Measurements from ENCODE around the gene WRAP73.
"Not testable (repeated sequence)": the region's sequence is repeated elsewhere in the genome, so short reads cannot be mapped to it uniquely, and the experiment has no call there.

Gene WRAP73

DNA sequence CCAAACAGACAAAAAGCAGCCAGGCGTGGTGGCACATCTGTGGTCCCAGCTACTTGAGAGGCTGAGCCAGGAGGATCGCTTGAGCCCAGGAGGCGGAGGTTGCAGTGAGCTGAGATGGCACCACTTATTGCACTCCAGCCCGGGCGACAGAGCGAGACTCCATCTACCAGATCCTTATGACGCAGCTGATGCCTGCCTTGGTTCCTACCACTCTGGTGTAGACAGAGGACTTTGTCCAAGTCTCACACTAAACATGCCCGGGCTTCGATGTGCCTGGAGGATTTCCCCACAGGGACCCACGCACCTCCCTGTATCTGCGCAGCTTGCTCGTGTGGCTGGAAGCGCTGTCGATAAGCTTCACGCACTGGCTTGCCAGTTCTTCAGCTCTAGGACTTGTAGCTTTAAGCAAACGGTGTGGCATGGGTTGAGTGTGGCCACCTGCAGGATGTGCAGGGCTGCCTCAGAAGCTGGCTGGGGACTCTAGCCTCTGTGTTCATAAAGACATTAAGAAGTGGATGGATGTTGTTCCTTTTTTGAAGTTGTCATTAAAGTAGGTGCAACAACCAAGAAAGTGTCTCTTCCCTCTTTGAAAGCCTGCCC, 20.2 kb downstream of the WRAP73 start:
- DNase-seq = no peak

DNA sequence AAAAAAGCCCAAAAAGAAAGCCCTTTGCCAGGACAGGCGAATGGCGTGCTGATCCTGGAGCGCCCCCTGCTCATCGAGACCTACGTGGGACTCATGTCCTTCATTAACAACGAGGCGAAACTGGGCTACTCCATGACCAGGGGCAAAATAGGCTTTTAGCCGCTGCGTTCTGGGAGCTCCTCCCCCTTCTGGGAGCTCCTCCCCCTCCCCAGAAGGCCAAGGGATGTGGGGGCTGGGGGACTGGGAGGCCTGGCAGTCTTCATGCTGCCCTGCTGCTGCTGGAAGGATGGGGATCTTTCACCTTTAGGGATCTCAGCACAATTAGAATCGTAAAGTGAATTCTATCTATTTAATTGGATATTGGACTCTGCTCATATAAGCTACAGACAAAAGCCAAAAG, 21.5 kb downstream of the WRAP73 start:
- DNase-seq = no peak

DNA sequence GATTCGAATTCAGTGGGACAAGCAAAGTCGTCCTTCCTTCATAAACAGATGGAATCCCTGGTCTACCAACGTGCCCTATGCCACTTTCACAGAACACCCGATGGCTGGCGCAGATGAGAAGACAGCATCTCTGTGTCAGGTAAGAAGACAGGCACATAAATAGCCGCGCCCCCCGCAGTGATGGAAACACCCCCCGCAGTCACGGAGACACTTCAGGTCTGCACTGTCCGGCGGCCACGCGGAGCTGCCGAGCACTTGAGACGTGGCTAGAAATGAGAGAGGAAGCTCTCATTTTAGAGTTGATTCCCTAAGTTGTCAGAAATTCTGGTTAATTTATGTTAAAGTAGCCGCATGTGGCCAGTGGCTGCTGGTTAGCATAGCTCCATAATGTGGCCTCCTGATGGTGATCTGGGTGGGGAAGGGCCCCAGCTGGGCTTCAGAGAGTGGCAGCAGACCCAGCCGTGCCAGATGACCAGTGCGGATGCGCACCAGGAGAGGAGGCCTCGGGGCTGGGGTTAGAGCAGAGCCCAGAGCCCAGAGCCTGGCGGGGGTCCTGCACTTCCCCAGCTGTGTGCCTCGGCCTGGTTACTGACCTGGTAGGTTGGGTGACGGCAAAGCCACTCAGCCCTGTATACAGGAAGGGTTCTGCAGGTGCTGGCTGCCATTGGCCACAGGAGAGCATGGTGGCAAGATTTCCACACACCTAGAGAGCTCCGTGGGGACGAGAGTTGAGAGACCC, 22.2 kb downstream of the WRAP73 start:
- DNase-seq = no peak

DNA sequence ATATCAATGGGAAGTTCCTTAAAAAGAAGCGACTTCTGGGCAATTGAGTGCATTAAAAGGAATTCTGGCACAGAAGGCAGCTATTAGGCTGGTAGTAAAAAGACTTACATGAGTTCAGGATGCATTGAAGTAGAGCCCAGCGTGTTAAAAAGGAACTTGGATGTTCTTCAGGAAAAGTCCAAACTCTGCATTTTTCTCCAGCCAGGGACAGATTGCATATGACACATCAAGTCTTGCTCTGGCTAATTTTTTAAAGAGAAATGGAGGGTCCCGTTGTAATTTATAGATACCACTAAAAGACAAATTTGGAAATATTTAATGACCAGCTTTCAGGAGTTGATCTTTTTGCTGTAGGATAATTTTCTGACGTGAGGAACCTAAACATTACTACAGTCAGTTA, 23.9 kb downstream of the WRAP73 start:
- no peak for DNase-seq

DNA sequence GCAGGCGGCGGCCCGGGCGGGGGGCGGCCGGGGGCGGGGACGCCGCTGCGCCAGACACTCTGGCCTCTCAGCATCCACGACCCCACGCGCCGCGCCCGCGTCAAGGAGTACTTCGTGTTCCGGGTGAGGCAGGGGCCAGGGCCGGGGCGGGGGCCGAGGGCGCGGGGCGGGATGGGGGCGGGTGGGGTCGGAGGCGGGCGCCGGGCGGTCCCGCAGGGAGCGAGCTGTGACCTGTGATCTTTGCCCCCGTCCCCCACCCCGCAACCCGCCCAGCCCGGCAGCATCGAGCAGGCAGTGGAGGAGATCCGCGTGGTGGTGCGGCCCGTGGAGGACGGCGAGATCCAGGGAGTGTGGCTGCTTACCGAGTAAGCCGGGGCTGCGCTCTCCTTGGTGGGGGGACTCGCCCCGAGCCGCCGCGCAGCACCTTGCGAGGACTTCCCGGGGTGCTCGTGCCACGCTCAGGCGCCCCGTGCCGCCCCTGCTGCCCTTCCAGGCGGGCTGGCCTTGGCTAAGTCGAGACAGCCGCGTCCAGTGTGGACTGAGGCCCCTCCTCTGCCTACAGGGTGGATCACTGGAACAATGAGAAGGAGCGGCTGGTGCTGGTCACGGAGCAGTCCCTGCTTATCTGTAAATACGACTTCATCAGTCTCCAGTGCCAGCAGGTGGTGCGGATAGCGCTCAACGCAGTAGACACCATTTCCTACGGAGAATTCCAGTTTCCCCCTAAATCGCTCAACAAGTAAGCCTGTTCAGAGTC, 24.6 kb downstream of the WRAP73 start:
- peak in 1 of 2 donors; percentile 18 for DNase-seq

DNA sequence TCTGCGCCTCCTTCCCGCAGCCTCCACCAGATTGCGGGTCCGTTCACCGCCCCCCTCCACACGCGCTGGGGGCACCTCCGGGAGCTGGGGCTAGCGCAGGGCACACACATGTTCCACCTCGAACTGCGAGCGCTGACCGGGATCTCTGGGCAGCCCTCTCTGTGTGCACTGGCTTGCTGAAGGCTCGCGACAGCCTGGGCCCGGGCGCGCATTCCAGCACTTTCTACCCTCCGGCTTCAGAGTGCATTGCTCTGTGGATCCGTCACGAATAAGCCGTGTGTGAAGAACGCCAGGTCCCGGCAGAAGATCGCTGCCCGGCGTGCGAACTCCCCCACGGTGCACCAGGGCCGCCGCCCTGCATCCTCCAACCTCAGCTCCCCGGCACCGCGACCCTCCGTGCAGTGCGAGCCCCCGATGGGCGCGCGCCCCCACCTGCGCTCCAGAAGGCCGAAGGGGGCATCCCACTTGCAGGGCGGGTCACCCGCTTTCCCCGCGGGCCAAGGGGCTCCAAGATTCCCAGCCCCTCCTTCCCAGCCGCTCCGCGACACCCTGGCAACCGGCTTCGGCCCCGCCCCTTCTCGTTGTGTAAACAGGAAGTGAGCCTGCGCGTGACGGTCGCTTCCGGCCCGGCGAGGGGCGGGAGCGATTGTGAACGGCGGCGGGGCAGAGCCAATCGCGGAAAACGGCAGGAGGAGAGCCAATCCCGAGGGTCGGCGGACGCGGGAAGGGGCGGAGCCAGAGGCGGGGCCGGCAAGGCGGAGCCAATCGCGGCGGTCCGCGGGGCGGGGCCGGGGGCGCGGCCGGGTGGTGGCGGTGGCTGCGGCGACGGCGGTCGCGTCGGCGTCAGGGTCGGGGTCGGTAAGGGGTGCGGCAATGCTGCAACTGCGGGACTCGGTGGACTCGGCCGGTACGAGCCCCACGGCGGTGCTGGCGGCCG, 25.4 kb downstream of the WRAP73 start, which contains the start of gene TPRG1L:
TPRG1L (plus strand) TSS at position 816 of the 937 bp plus-strand sequence; CDS start at position 874, 58 bp downstream.
- DNase-seq = peak; percentile 98 to 99

DNA sequence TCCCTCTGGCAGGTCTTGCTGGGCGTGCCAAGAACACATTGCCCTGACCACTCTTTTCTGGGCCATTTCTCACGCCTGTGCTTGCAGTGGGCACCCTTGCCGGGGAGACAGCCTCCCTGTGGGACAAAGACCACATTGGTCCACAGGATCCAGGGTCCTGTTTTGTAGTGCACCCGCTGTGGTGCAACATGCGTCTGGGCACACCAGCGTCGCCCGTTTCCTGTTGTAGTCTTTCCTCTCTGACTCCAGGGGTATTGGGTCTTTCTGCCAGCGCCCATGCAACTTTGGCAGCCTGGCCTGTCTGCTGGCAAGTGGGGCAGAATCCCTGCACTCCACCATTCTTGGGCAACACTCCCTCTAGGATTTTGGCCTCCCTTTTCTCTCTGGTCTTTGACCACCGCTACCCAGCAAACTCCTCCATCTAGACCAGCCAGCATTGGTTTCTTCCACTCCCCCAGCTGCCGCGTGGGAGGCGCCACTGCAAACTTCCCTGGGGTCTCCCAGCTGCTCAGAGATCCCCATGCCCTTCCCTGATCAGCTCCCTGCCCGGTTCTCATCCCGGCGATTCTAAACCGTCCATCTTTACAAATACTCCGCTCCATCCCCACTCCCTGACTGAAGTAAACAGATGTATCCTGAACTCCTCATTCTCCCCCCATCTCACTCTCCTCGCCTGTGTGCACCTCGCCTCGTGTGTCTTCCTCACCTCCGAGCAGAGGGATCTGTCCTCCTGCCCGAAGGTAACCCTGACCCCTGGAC, 26.3 kb downstream of the WRAP73 start:
- no peak for DNase-seq

DNA sequence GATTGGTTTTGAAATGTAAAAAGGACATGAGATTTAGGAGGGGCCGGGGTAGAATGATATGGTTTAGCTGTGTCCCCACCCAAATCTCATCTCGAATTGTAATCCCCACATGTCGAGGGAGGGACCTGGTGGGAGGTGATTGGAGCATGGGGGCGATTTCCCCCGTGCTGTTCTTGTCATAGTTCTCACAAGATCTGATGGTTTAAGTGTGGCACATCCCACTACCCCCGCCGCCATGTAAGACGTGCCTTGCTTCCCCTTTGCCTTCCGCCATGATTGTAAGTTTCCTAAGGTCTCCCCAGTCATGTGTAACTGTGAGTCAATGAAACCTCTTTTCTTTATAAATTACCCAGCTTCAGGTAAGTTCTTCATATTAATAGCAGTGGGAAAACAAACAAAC, 27.8 kb downstream of the WRAP73 start:
- not testable (repeated sequence) for DNase-seq

DNA sequence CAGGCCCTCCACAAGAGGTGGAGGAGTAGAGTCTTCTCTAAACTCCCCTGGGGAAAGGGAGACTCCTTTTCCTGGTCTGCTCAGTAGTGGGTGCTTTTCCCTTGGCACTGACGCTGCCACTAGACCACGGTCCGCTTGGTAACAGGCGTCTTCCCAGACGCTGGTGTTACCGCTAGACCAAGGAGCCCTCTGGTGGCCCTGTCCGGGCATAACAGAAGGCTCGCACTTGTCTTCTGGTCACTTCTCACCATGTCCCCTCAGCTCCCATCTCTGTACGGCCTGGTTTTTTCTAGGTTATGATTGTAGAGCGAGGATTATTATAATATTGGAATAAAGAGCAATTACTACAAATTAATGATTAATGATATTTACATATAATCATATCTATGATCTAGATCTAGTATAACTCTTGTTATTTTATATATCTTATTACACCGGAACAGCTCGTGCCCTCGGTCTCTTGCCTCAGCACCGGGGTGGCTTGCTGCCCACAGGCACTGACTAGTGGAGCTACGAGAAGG, 28.7 kb downstream of the WRAP73 start:
- DNase-seq = peak; percentile 18 to 29

DNA sequence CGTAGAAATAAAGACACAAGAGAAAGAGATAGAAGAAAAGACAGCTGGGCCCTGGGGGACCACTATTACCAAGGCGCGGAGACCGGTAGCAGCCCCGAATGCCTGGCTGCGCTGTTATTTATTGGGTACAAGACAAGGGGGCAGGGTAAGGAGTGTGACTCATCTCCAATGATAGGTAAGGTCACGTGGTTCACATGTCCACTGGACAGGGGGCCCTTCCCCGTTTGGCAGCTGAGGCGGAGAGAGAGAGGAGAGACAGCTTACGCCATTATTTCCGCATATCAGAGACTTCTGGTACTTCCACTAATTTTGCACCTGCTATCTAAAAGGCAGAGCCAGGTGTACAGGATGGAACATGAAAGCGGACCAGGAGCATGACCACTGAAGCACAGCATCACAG, 29.2 kb downstream of the WRAP73 start:
- no peak for DNase-seq

DNA sequence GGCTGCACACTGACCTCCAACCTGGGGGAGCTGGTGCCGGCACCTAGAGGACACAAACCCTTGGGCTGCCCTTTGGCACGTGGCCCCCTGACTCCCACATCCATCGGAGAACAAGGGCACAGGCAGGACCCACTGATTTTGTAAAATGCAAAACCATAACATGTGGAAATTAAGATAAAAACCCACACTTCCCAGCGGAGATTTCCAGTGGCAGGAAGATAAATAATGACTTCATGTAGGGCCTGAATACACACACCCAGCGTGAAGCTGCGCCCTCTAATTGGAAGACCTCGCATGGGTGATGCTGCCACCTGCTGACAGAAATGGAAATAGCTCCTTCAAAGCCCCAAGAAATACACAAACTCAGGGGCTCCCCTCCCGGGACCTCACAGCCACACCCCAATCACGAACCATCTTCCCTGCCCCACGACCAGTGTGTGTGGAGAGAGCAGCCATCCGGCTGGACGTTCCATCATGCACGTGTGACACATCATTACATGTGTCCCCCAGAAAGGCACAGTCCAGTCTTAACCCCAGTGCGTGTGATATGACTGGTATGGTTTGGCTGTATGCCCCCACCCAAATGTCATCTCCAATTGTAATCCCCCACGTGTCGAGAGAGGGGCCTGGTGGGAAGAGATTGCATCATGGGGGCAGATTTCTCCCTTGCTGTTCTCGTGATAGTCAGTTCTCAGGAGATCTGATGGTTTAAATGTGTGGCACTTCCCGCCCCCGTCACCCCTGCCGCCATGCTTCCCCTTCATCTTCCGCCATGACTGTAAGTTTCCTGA, 30.8 kb downstream of the WRAP73 start:
- DNase-seq = peak; percentile 75 to 83

DNA sequence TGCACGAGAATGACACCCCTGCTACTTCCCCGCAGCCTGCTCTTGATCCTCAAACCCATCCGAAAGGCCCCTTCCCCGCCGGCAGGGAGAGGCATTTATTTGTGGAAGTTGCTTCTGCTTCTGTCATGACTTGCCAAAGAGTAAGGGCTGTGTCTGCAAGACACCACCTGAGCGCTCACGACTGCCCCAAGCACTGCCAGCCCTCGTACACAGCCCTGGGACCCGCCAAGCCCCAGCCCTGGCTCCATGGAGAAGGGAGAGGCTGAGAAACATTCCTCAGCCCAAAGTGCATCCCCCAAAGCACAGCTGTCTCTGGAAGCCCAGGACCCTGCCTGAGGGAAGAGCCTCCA, 31.4 kb downstream of the WRAP73 start:
- no peak for DNase-seq

DNA sequence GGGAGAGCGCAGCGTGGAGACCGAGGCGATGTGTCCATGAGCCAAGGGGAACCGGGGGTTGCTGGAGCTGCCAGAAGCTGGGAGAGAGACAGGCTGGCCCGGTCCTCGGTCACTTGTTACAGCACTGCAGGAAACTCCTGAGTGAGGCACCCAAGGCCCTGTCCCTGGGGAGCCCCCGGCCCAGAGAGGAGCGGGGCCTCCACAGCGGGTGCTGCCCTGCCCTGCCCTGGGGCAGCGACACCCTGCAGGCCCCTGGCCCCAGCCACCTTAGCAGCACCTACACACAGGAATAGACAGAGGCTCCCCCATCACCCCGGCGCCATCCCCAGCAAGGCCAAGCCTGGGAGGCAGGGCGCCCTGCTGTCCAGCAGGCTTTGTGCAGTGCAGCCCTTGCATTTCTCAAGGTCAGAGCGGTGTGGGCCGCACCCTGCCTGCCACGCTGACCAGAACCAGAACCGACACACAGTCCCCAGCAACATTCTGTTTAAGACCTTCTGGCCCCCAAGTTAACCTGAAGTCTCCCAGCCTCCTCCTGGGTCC, 32.0 kb downstream of the WRAP73 start:
- DNase-seq = no peak

DNA sequence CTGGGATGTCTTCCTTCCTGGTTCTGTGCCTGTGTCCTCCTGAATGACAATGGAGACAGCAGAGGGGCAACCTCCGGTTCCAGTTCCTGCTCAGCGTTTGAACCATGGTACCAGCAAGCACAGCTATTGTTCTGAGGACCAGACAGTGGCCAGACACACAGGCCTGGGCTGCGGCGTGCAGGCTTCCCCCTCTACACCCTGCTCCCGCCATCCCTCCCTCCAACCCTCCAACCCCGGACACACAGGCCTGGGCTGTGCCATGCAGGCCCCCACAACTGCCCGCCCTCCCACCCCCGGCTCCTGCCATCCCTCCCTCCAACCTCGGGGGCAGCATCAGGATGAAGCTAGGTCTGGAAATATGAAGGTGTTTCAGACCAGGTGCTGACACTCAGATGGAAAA, 33.0 kb downstream of the WRAP73 start:
- DNase-seq = no peak

DNA sequence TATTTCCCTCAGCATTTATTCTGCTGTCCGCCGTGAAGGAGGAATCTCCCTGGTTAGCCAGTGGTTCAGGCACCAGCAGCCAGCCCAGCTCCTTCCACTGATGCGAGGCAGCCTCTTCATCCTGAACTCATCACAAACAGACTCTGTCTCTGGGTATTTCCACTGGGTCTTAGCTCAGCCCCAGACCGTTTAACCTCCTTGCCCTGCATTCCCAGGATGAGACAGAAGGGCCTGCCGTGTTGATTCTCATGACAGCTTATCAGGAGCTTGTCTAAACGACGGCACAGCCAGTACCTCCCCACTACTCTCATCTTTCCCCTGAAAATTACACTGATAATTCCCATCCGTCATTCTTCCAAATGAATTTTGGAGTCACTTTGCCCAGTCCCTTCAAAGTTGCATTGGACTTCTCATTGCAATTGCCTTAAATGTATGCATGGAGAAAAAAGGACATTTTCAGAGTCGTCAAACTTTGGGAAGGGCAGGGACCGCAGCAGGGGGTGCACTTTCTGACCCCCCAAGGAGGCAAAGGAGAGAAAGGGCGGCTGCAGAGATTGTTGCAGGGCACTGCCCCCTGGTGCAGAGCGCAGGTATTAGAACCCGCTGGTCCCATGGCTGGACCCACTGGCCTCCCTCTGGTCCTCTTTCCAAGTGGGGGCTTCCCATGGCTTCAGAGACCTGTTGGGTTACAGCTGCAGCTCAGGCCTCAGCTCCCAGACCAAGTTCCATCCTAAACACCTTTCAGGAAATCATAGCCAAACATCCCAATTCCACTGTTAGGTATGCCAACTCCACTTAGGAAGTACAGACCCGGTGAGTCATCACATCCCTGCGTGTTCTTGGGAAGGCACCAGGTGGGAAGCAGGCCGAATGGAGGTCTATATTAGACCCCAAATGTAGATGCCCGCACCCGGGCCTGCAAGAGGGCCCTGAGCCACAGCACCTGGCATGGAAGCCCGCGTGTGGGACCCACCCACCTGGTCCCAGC, 34.9 kb downstream of the WRAP73 start:
- peak in 1 of 2 donors; percentile 13 for DNase-seq

DNA sequence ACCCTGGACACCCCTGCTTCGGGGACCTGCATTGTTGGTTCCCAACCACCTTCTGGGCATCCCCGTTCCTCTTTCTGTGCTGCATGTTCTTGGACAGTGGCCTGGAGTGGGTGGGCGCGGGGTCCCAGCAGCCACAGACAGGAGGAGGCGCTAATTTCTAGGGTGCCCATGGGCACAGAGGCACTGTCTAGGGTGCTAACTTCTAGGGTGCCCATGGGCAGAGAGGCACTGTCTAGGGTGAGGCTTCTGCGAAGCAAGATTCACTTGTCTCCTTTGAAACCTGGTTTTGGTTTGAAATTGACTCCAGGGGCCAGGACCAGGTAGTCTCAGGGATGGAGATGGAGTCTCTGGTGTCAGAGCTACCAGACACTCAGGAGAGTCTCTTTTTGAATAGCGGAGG, 37.8 kb downstream of the WRAP73 start:
- no peak for DNase-seq

DNA sequence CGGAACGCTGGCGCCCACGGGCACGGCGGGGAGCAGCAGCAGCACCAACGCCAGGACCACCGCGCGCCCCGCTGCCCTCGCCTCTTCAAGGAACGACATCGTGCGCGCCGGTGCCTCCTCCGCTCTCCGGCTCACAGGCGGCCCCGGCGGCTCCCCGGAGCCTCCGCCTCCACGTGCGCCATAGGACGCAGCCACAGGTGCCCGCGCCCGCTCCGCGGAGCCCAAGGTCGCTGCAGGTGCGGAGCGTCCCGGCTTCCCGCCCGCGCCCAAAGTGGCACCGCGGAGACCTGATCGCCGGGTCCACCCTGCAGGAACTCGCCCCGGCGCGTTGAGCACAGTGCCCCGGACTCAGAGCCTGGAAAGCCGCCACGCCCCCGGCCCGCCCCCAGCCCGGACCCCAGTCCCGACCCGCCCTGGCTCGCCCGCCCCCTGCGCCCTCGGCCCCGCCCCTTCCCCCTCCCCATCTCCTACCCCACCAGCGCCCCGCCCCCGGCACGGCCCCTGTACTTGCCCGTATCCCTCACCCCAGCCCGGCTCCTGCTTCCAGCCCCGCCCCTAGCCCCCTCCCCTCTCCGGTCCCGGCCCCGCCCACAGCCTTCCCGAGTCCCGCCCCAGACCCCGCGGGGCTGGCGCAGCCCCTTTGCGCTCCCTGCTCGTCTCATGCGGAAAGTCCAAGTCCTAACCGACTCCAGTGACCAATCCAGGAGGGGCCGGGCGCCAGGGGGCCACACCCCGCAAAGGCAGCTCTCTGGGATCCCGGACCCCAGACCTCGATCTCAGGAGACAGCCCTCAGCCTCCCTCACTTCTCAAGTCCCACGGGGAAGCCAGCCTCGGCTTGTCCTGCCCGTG, 38.5 kb downstream of the WRAP73 start, which contains the start of gene MEGF6:
MEGF6 (minus strand) TSS at position 339 of the 850 bp plus-strand sequence; CDS start at position 99, 240 bp downstream.
- DNase-seq = peak; percentile 69 to 80

DNA sequence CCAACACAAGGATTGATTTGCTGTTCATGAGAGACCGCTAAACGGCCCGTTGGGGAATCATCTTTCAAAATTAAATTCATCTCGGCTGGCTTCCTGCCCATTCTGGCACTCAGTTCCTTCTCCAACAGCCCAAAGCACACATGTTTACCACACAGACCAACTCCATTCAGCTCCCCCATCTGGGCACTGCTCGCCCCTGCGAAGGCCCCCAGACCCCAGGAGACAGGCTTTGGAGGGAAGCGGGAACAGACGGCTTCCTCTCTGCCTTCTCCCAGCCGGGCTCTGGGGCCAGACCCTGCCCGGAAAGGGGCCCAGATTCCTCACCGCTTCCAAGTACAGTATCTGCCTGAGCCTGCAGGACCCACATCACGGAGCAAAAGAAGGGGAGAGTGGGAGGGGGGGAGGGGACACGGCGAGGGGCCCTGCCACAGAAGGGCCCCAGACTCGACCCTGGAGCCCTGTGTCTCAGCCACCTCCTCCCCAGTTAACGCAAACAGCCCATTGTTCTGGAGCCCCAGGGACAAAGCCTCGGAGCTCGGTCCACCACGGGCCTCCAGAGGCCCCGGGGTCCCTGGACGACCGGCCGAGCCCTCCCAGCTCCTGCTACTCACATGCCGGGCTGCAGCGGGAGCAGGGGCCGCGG, 39.3 kb downstream of the WRAP73 start:
- no peak for DNase-seq
